Fibroblast of lung (primary cell): Measurements from ENCODE around the gene LHCGR. TPM values are rescaled to one million over a fixed set of nuclear protein-coding genes. Genes with fewer than 3 reads are reported as not detected.

Experiments
- DNase-seq, 2 donors: peaks; one replicate each; pipeline versions ENCODE4 v3.0.0 to v3.0.0-alpha.2; 2010; ENCODE audit warnings: low read depth in 2 of 2
- H2AFZ ChIP-seq: 2 replicates; pipeline ENCODE4 v1.5.1; 2012; ENCODE audit warnings: low read length, control low read depth, inconsistent platforms
- H3K27ac ChIP-seq: 2 replicates; pipeline ENCODE4 v1.5.1; 2011; ENCODE audit warnings: low read length, control low read depth; ENCODE audit not compliant: insufficient read depth
- H3K27me3 ChIP-seq: 2 replicates; pipeline ENCODE4 v1.5.1; 2011; ENCODE audit warnings: mild to moderate bottlenecking, low read length; ENCODE audit not compliant: control insufficient read depth, insufficient read depth
- H3K36me3 ChIP-seq: 2 replicates; pipeline ENCODE4 v1.5.1; 2011; ENCODE audit warnings: low read length; ENCODE audit not compliant: control insufficient read depth, insufficient read depth
- H3K4me1 ChIP-seq: 2 replicates; pipeline ENCODE4 v1.5.1; 2011; ENCODE audit warnings: low read length; ENCODE audit not compliant: control insufficient read depth, insufficient read depth; ENCODE audit errors: extremely low read depth
- H3K4me2 ChIP-seq: 2 replicates; pipeline ENCODE4 v1.5.1; 2011; ENCODE audit warnings: low read length, control low read depth; ENCODE audit not compliant: insufficient read depth; ENCODE audit errors: extremely low read depth
- H3K4me3 ChIP-seq, 4 experiments: fragments of 200-600 bp in 1 of 4; sonication (generic) in 1 of 4; replicated peaks in 1 of 4; 2 replicates each; pipeline ENCODE4 v1.5.1; 2011 to 2016; ENCODE audit warnings: low read length in 4 of 4, low read depth in 3 of 4, mild to moderate bottlenecking in 3 of 4, control low read depth in 2 of 4, inconsistent platforms in 1 of 4, mixed read lengths in 1 of 4; ENCODE audit not compliant: insufficient read depth in 1 of 4; ENCODE audit errors: control extremely low read depth in 1 of 4
- H3K79me2 ChIP-seq: 2 replicates; pipeline ENCODE4 v1.5.1; 2012; ENCODE audit warnings: mild to moderate bottlenecking, low read length, inconsistent platforms; ENCODE audit not compliant: control insufficient read depth, insufficient read depth
- H3K9ac ChIP-seq: 2 replicates; pipeline ENCODE4 v1.5.1; 2011; ENCODE audit warnings: mild to moderate bottlenecking, low read length, control low read depth; ENCODE audit not compliant: insufficient read depth
- H3K9me3 ChIP-seq: 2 replicates; pipeline ENCODE4 v1.5.1; 2012; ENCODE audit warnings: low read depth, low read length; ENCODE audit not compliant: control insufficient read depth, insufficient read depth
- H4K20me1 ChIP-seq: 2 replicates; pipeline ENCODE4 v1.5.1; 2011; ENCODE audit warnings: low read length; ENCODE audit not compliant: control insufficient read depth, insufficient read depth; ENCODE audit errors: extremely low read depth
- EZH2 ChIP-seq: IDR thresholded peaks from 2 replicates; pipeline ENCODE4 v1.5.1; 2012; ENCODE audit warnings: low read length, control low read depth, mild to moderate bottlenecking; ENCODE audit errors: missing control alignments
- polyA plus RNA-seq, 2 donors: library from polyadenylated mRNA; depleted of rRNA in 1 of 2; stranded (reverse) in 1 of 2; unstranded in 1 of 2; fragments of >200 nt; gene quantifications; 2 replicates each; pipeline ENCODE4 v1.2.1, GENCODE V29; 2011 to 2012; ENCODE audit warnings: missing spikeins in 1 of 2
- total RNA-seq: library from RNA; depleted of rRNA; stranded (reverse); fragments of >200 nt; gene quantifications from 2 replicates; pipeline ENCODE4 v1.2.1, GENCODE V29; 2014
- TF ChIP-seq, protein P1 (sequence below), 2 donors: IDR thresholded peaks in 1 of 2; conservative IDR thresholded peaks in 1 of 2; 1 replicate in 1 of 2; 2 replicates in 1 of 2; pipeline ENCODE4 v1.5.1; 2011 to 2012; ENCODE audit warnings: low read length in 2 of 2, control low read depth in 1 of 2, inconsistent platforms in 1 of 2, low read depth in 1 of 2, mild to moderate bottlenecking in 1 of 2

The LHCGR gene
- total and polyA plus RNA-seq, 2 donors (not counting 1 experiment from before 2014, with no cell fraction given): 0.12 TPM; not detected in 1

DNA sequence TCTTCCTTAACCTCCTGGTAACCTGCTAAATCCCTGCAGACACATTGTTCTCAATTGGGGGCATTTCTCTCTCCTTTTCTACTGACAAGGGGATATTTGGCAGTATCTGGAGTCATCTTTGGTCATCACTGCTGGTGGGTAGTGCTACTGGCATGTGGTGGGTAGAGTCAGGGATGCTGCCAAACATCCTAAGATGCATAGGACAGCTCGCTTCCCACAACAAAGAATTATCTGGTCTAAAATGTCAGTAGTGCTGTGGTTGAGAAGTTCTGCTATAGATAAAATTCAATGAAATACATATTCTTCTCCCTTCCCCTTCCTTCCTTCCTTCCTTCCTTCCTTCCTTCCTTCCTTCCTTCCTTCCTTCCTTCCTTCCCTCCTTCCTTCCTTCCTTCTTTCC lies 18.7 kb upstream of the LHCGR start:
- no peaks in the 10 kb centered on the region for H3K79me2 ChIP-seq
- H2AFZ ChIP-seq: no peak overlapping the region
- H3K27ac ChIP-seq: no peak overlapping the region
- H4K20me1 ChIP-seq: no peaks in the 10 kb centered on the region
- no peaks in the 10 kb centered on the region for H3K27me3 ChIP-seq
- DNase-seq: no peak
- no peak overlapping the region for H3K4me3 ChIP-seq
- no peak overlapping the region for H3K4me2 ChIP-seq
- H3K36me3 ChIP-seq: no peaks in the 10 kb centered on the region
- H3K9me3 ChIP-seq: no peaks in the 10 kb centered on the region
- no peak overlapping the region for H3K9ac ChIP-seq
- no peaks in the 10 kb centered on the region for H3K4me1 ChIP-seq
- TF ChIP-seq, protein P1, sequence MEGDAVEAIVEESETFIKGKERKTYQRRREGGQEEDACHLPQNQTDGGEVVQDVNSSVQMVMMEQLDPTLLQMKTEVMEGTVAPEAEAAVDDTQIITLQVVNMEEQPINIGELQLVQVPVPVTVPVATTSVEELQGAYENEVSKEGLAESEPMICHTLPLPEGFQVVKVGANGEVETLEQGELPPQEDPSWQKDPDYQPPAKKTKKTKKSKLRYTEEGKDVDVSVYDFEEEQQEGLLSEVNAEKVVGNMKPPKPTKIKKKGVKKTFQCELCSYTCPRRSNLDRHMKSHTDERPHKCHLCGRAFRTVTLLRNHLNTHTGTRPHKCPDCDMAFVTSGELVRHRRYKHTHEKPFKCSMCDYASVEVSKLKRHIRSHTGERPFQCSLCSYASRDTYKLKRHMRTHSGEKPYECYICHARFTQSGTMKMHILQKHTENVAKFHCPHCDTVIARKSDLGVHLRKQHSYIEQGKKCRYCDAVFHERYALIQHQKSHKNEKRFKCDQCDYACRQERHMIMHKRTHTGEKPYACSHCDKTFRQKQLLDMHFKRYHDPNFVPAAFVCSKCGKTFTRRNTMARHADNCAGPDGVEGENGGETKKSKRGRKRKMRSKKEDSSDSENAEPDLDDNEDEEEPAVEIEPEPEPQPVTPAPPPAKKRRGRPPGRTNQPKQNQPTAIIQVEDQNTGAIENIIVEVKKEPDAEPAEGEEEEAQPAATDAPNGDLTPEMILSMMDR (conservative IDR thresholded peaks at IDR 0.05 in 1 of 2, IDR thresholded peaks at IDR 0.05 in 1 of 2; ENCODE audit: low read depth in 1 of 2, low read length in 2 of 2): no peak
- TF ChIP-seq EZH2: no peak

DNA sequence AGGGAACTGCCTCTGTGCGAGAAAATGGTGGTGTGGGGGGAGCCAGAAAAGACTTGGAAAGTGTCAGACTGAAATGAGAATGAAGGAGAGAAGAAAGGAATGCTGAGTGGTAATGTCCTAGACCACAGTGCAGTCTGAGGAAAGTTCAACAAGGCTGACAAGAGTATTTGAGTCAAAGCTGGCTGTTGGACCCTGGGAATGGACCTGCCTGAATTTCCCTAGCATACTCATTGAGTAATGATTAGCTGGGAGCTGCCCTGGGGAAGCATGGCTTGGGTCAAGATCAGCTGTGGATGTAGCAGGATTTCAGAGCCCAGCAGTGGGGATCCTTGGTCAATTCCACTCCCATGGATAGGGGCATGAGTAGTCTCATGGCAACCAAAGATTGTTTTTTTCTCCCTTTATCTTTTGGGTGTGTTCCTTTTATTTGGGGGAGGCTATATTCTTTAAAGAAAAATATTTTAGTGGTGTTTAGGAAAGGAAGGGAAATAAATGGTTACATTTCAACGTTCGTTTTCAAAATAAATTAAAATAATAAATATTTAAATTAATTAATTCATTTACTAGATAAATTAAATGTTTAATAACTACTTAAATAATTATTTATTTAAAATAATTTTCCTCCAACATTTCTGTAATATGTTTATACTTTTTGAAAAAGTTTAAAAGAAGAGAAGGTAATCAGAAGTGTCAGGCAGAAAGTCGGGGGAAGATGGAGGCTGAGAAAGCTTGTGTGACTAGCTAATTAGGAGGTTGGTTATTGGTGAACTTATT lies 15.9 kb upstream of the LHCGR start:
- TF ChIP-seq, protein P1 (conservative IDR thresholded peaks at IDR 0.05 in 1 of 2, IDR thresholded peaks at IDR 0.05 in 1 of 2; ENCODE audit: low read depth in 1 of 2, low read length in 2 of 2): no peak
- no peak for TF ChIP-seq EZH2
- no peak overlapping the region for H2AFZ ChIP-seq

DNA sequence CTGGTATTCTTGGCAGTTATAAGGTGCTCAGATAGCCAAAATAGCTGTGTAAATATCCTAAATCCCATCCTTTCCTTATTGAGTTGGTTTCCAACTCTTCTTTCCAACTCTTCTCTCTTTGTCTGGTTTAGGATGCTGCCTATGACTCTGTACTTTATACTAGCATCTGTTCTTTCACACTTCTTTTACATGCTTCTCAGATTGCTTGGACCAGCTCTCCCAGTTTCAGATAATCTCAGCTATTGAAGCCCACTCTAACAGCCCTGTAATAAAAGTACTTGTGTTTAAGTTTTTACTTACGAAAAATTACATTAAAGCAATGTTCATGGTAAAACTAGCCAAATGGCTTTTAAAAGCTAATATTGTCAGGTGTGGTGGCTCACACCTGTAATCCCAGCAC lies 14.7 kb upstream of the LHCGR start:
- no peaks in the 10 kb centered on the region for H4K20me1 ChIP-seq

More for the DNA sequence above, 15.9 kb upstream of the LHCGR start:
- Histone ChIP-seq H3K27me3 (no peaks in the 10 kb centered on the region), H3K9ac (no peak overlapping the region), H3K79me2 (no peaks in the 10 kb centered on the region), H3K4me3 (no peak overlapping the region), H3K9me3 (no peaks in the 10 kb centered on the region), H3K36me3 (no peaks in the 10 kb centered on the region), H3K4me1 (no peaks in the 10 kb centered on the region), H4K20me1 (no peaks in the 10 kb centered on the region), H3K27ac (no peak overlapping the region), H3K4me2 (no peak overlapping the region)
- DNase-seq: no peak

More for the DNA sequence above, 14.7 kb upstream of the LHCGR start:
- TF ChIP-seq, protein P1 (conservative IDR thresholded peaks at IDR 0.05 in 1 of 2, IDR thresholded peaks at IDR 0.05 in 1 of 2; ENCODE audit: low read depth in 1 of 2, low read length in 2 of 2): no peak
- no peak for TF ChIP-seq EZH2
- Histone ChIP-seq H3K27ac (no peak overlapping the region), H3K36me3 (no peaks in the 10 kb centered on the region), H3K4me2 (no peak overlapping the region), H3K4me1 (no peaks in the 10 kb centered on the region), H3K4me3 (no peak overlapping the region), H3K79me2 (no peaks in the 10 kb centered on the region), H3K27me3 (no peaks in the 10 kb centered on the region), H3K9me3 (no peaks in the 10 kb centered on the region), H2AFZ (no peak overlapping the region), H3K9ac (no peak overlapping the region)
- no peak for DNase-seq
